ENCODE measurements around the gene CALML6.
A peak's percentile ranks its signal among the peaks of the same experiment; 100 is the strongest.

CALML6 gene

GRCh38 chr1:1954015-1954414 lies 39.0 kb downstream of the CALML6 start:
- POLR2A ChIA-PET = no interaction called here
- CTCF ChIA-PET = interaction anchor here (0.7 to 1.6 kb wide), 4 partner anchors 10 to 93 kb away, joined by 3 to 7 read pairs (median 6); no protein-coding TSS in a partner anchor
- Histone ChIP-seq H3K4me3 (ENCODE audit: low read depth, low read length) (no peak overlapping the region), H3K4me1 (ENCODE audit: control insufficient read depth, insufficient read depth, low read length) (no peaks in the 10 kb centered on the region), H3K27ac (ENCODE audit: extremely low read depth, low read depth, low read length) (no peak overlapping the region), H3K36me3 (ENCODE audit: control insufficient read depth in 2 of 2, insufficient read depth in 1 of 2, low read length in 2 of 2) (no peaks in the 10 kb centered on the region), H3K9me3 (ENCODE audit: control insufficient read depth, insufficient read depth, low read depth, low read length) (no peaks in the 10 kb centered on the region; the same call in 1 of the 2 replicates)
- TF ChIP-seq ZNF596 (tag by site-specific recombination; IDR thresholded peaks at IDR 0.05) = no peak
- TF ChIP-seq ZNF510 (tag by site-specific recombination; IDR thresholded peaks at IDR 0.05; ENCODE audit: insufficient replicate concordance) = no peak
- no peak for TF ChIP-seq GLI4 (tag by site-specific recombination; IDR thresholded peaks at IDR 0.05)

- TF ChIP-seq ZNF623 (tag by site-specific recombination; IDR thresholded peaks at IDR 0.05) (no peak), ZNF23 (tag by site-specific recombination; IDR thresholded peaks at IDR 0.05; ENCODE audit: borderline replicate concordance) (no peak), ZNF350 (tag by site-specific recombination; IDR thresholded peaks at IDR 0.05) (no peak), KLF7 (tag by site-specific recombination; IDR thresholded peaks at IDR 0.05; ENCODE audit: borderline replicate concordance) (no peak), ZNF174 (tag by site-specific recombination; IDR thresholded peaks at IDR 0.05) (no peak), ZNF211 (tag by site-specific recombination; IDR thresholded peaks at IDR 0.05; ENCODE audit: low read depth) (no peak), SALL2 (tag by site-specific recombination; IDR thresholded peaks at IDR 0.05; ENCODE audit: borderline replicate concordance) (no peak), ZNF473 (tag by site-specific recombination; IDR thresholded peaks at IDR 0.05) (no peak), ZNF600 (tag by site-specific recombination; IDR thresholded peaks at IDR 0.05) (0 out of 2 replicates have a peak, but pooled peaks have one; percentile 17), ZNF843 (tag by site-specific recombination; IDR thresholded peaks at IDR 0.05) (no peak), ZNF18 (tag by site-specific recombination; IDR thresholded peaks at IDR 0.05) (peak; percentile 99), ZBTB11 (tag by site-specific recombination; conservative IDR thresholded peaks at IDR 0.05; ENCODE audit: low read depth) (0 out of 2 replicates have a peak, but pooled peaks have one; percentile 20)
- TF ChIP-seq, protein P1, sequence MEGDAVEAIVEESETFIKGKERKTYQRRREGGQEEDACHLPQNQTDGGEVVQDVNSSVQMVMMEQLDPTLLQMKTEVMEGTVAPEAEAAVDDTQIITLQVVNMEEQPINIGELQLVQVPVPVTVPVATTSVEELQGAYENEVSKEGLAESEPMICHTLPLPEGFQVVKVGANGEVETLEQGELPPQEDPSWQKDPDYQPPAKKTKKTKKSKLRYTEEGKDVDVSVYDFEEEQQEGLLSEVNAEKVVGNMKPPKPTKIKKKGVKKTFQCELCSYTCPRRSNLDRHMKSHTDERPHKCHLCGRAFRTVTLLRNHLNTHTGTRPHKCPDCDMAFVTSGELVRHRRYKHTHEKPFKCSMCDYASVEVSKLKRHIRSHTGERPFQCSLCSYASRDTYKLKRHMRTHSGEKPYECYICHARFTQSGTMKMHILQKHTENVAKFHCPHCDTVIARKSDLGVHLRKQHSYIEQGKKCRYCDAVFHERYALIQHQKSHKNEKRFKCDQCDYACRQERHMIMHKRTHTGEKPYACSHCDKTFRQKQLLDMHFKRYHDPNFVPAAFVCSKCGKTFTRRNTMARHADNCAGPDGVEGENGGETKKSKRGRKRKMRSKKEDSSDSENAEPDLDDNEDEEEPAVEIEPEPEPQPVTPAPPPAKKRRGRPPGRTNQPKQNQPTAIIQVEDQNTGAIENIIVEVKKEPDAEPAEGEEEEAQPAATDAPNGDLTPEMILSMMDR (tag by site-specific recombination; IDR thresholded peaks at IDR 0.05) = no peak
- no peak overlapping the region for H3K4me3 ChIP-seq (ENCODE audit: low read depth, low read length)
- POLR2A ChIA-PET = no interaction called here
Observed at GRCh38 chr1:1954831-1955441, 39.9 kb downstream of the CALML6 start.

More at GRCh38 chr1:1954831-1955441, 39.9 kb downstream of the CALML6 start:
- Histone ChIP-seq H3K4me1 (ENCODE audit: control insufficient read depth, insufficient read depth, low read length) (no peaks in the 10 kb centered on the region), H3K27ac (ENCODE audit: extremely low read depth, low read depth, low read length) (no peak overlapping the region), H3K9me3 (ENCODE audit: control insufficient read depth, insufficient read depth, low read depth, low read length) (no peaks in the 10 kb centered on the region; the same call in 1 of the 2 replicates), H3K36me3 (ENCODE audit: control insufficient read depth in 2 of 2, insufficient read depth in 1 of 2, low read length in 2 of 2) (no peaks in the 10 kb centered on the region)
- CTCF ChIA-PET = interaction anchor here (0.6 to 1.6 kb wide), 7 partner anchors 10 to 220 kb away, joined by 3 to 7 read pairs (median 5); no protein-coding TSS in a partner anchor
